Thyroid gland (tissue), 4 donors: ENCODE results near the gene DCTN3. TPM values are rescaled to one million over a fixed set of nuclear protein-coding genes. Genes with fewer than 3 reads are reported as not detected.
A peak's percentile ranks its signal among the peaks of the same experiment; 100 is the strongest.

Source experiments
- DNase-seq, 2 donors: peaks; one replicate each; pipeline ENCODE4 v3.0.0-alpha.2; 2019
- H3K27ac ChIP-seq, 3 donors: fragments of 200-600 bp; sonication (generic); 1 replicate in 2 of 3; 2 replicates in 1 of 3; pipeline ENCODE4 v1.5.1; 2016 to 2019; ENCODE audit warnings: mild to moderate bottlenecking in 1 of 3, moderate library complexity in 1 of 3
- H3K27me3 ChIP-seq: fragments of 200-600 bp; sonication (generic); one replicate; pipeline ENCODE4 v1.5.1; 2019
- H3K36me3 ChIP-seq, 2 donors: fragments of 200-600 bp; sonication (generic); one replicate each; pipeline ENCODE4 v1.5.1; 2016 to 2019
- H3K4me1 ChIP-seq, 2 donors: fragments of 200-600 bp; sonication (generic); one replicate each; pipeline ENCODE4 v1.5.1; 2017 to 2019
- H3K4me3 ChIP-seq, 3 donors: fragments of 200-600 bp; sonication (generic); replicated peaks in 1 of 3; 1 replicate in 2 of 3; 2 replicates in 1 of 3; pipeline ENCODE4 v1.5.1; 2016; ENCODE audit warnings: mild to moderate bottlenecking in 1 of 3
- H3K9me3 ChIP-seq: fragments of 200-600 bp; sonication (generic); one replicate; pipeline ENCODE4 v1.5.1; 2017
- CTCF ChIP-seq, 6 experiments: fragments of 200-600 bp in 3 of 6; fragments of 450-650 bp in 3 of 6; sonication (generic) in 3 of 6; IDR thresholded peaks; one replicate each; pipeline ENCODE4 v1.5.1; 2016 to 2019; ENCODE audit warnings: antibody characterized with exemption in 6 of 6, mild to moderate bottlenecking in 2 of 6, inconsistent platforms in 1 of 6, moderate library complexity in 1 of 6
- POLR2A ChIP-seq, 2 donors: fragments of 450-650 bp; IDR thresholded peaks; one replicate each; pipeline ENCODE4 v1.6.1; 2017; ENCODE audit warnings: antibody characterized with exemption in 2 of 2, mild to moderate bottlenecking in 2 of 2, moderate library complexity in 1 of 2
- WGBS, 2 donors: methylation state at CpG; one replicate each; pipeline ENCODE4 v1.1.5; 2017; 5-methylcytosine and 5-hydroxymethylcytosine counted together
- intact Hi-C: fragments of 100-400 bp; cut with DNase I; formaldehyde crosslinking; loops from one replicate; pipeline ENCODE4 v1.15.1; 2023
- total RNA-seq, 4 donors: library from RNA; depleted of rRNA; stranded (reverse); fragments of >200 nt; gene quantifications; one replicate each; pipeline ENCODE4 v1.2.3, GENCODE V29; 2016

DCTN3 gene
- total RNA-seq, 4 donors from 2014 or later, result 54.6 to 140 (median 89.2) TPM

GRCh38 chr9:34580358-34580757, 39.9 kb downstream of the DCTN3 start:
- TF ChIP-seq CTCF (IDR thresholded peaks at IDR 0.05) (no peak), POLR2A (IDR thresholded peaks at IDR 0.05) (no peak)
- intact Hi-C loops, result no loop called here
- Histone ChIP-seq H3K27me3 (peaks cover 7% of the 10 kb centered on the region), H3K4me3 (no peak overlapping the region), H3K36me3 (no peaks in the 10 kb centered on the region), H3K27ac (no peak overlapping the region), H3K4me1 (peaks cover 0 to 9% of the 10 kb centered on the region in 2 donors), H3K9me3 (no peaks in the 10 kb centered on the region)
- no peak for DNase-seq
- 56 to 61% methylated on average over 8 of the region's 8 CpGs for WGBS, 2 donors

- intact Hi-C loops, result no loop called here
- WGBS, 2 donors, result 89 to 97% methylated on average over 4 to 5 of the region's 5 CpGs
- no peak for DNase-seq
- TF ChIP-seq POLR2A (IDR thresholded peaks at IDR 0.05), result no peak
- no peak for TF ChIP-seq CTCF (IDR thresholded peaks at IDR 0.05)
- H3K9me3 ChIP-seq, result no peaks in the 10 kb centered on the region
- no peak overlapping the region for H3K27ac ChIP-seq
- H3K4me1 ChIP-seq, result peaks cover 0 to 9% of the 10 kb centered on the region in 2 donors
- peaks cover 7% of the 10 kb centered on the region for H3K27me3 ChIP-seq
- no peaks in the 10 kb centered on the region for H3K36me3 ChIP-seq
- H3K4me3 ChIP-seq, result no peak overlapping the region
These were observed 40.5 kb downstream of the DCTN3 start for GRCh38 chr9:34579808-34580163.

- no peak for TF ChIP-seq POLR2A (IDR thresholded peaks at IDR 0.05)
- TF ChIP-seq CTCF (IDR thresholded peaks at IDR 0.05), result no peak
- H3K4me3 ChIP-seq, result no peak overlapping the region
- H3K27me3 ChIP-seq, result peaks cover 7% of the 10 kb centered on the region
- peaks cover 0 to 9% of the 10 kb centered on the region in 2 donors for H3K4me1 ChIP-seq
- H3K36me3 ChIP-seq, result no peaks in the 10 kb centered on the region
- H3K27ac ChIP-seq, result no peak overlapping the region
- WGBS, 2 donors, result 44 to 46% methylated on average over 16 to 17 of the region's 17 CpGs
- H3K9me3 ChIP-seq, result no peaks in the 10 kb centered on the region
- no peak for DNase-seq
- intact Hi-C loops, result no loop called here
These were observed 41.0 kb downstream of the DCTN3 start for GRCh38 chr9:34579104-34579807.

- H3K27ac ChIP-seq, result no peak overlapping the region
- TF ChIP-seq POLR2A (IDR thresholded peaks at IDR 0.05), result no peak
- no peak for TF ChIP-seq CTCF (IDR thresholded peaks at IDR 0.05)
- H3K9me3 ChIP-seq, result no peaks in the 10 kb centered on the region
- peak overlapping the region in 1 of 3 donors; percentile 9 for H3K4me3 ChIP-seq
- DNase-seq, result no peak
- peaks cover 0 to 9% of the 10 kb centered on the region in 2 donors for H3K4me1 ChIP-seq
- H3K36me3 ChIP-seq, result no peaks in the 10 kb centered on the region
- 21 to 39% methylated on average over 13 to 21 of the region's 28 CpGs for WGBS, 2 donors
- intact Hi-C loops, result no loop called here
- H3K27me3 ChIP-seq, result peaks cover 7% of the 10 kb centered on the region
These were observed 41.8 kb downstream of the DCTN3 start for GRCh38 chr9:34578241-34579103.
